ENCODE measurements around the gene CHCT1.

GRCh38 chr17:60391471-60392041 lies 30.7 kb upstream of the CHCT1 start:
- TF ChIP-seq CTCF (IDR thresholded peaks at IDR 0.05) (no peak), POLR2A (IDR thresholded peaks at IDR 0.05) (no peak)
